GM21447 (cell line): ENCODE measurements around the gene RNF121.

Experiments
- ATAC-seq: cut with Tn5 transposase; IDR thresholded peaks from one replicate; pipeline ENCODE4 v1.9.1; 2021; ENCODE audit not compliant: unreplicated experiment

The RNF121 gene

GRCh38 chr11:71934213-71934612, 5.4 kb downstream of the RNF121 start:
- ATAC-seq = no peak

GRCh38 chr11:71935338-71935925, 6.6 kb downstream of the RNF121 start:
- ATAC-seq = no peak

GRCh38 chr11:71936825-71937224, 8.0 kb downstream of the RNF121 start:
- ATAC-seq = no peak

- no peak for ATAC-seq
Measured at GRCh38 chr11:71937826-71938225, 9.0 kb downstream of the RNF121 start.

- no peak for ATAC-seq
Measured at GRCh38 chr11:71940561-71941219, 11.8 kb downstream of the RNF121 start.

- ATAC-seq = no peak
Measured at GRCh38 chr11:71946144-71946571, 17.3 kb downstream of the RNF121 start.

- ATAC-seq = no peak
Measured at GRCh38 chr11:71947498-71947897, 18.7 kb downstream of the RNF121 start.

- ATAC-seq = no peak
Measured at GRCh38 chr11:71948314-71949027, 19.6 kb downstream of the RNF121 start.

- no peak for ATAC-seq
Measured at GRCh38 chr11:71949034-71949433, 20.2 kb downstream of the RNF121 start.

GRCh38 chr11:71951741-71952310, 23.0 kb downstream of the RNF121 start:
- ATAC-seq = no peak

- no peak for ATAC-seq
Measured at GRCh38 chr11:71955898-71956456, 27.1 kb downstream of the RNF121 start.

- ATAC-seq = peak; percentile 80
Measured at GRCh38 chr11:71962428-71963038, 33.7 kb downstream of the RNF121 start.

- ATAC-seq = no peak
Measured at GRCh38 chr11:71963468-71963867, 34.6 kb downstream of the RNF121 start.

- ATAC-seq = no peak
Measured at GRCh38 chr11:71964641-71965040, 35.8 kb downstream of the RNF121 start.

GRCh38 chr11:71971680-71972079, 42.8 kb downstream of the RNF121 start:
- no peak for ATAC-seq

GRCh38 chr11:71976551-71976950, 47.7 kb downstream of the RNF121 start:
- no peak for ATAC-seq

GRCh38 chr11:71977090-71977489, 48.2 kb downstream of the RNF121 start:
- no peak for ATAC-seq

GRCh38 chr11:71977743-71978418, 49.0 kb downstream of the RNF121 start:
- ATAC-seq = peak; percentile 69

- no peak for ATAC-seq
Measured at GRCh38 chr11:71979094-71979493, 50.2 kb downstream of the RNF121 start.

- ATAC-seq = no peak
Measured at GRCh38 chr11:71979602-71980001, 50.8 kb downstream of the RNF121 start.

- ATAC-seq = no peak
Measured at GRCh38 chr11:71986131-71986530, 57.3 kb downstream of the RNF121 start.
